HEK293T (cell line): Measurements from ENCODE around the gene SLC27A2.

Experiments used
- ARNT ChIP-seq: fragments of 450-650 bp; IDR thresholded peaks from 2 replicates; pipeline ENCODE4 v1.6.1; 2017; ENCODE audit warnings: mild to moderate bottlenecking
- BHLHE40 ChIP-seq: fragments of 450-650 bp; IDR thresholded peaks from 2 replicates; pipeline ENCODE4 v1.6.1; 2016; ENCODE audit warnings: mild to moderate bottlenecking, moderate library complexity, borderline replicate concordance
- CTBP1 ChIP-seq: fragments of 450-650 bp; IDR thresholded peaks from 2 replicates; pipeline ENCODE4 v1.6.1; 2016; ENCODE audit warnings: borderline replicate concordance
- ELF4 ChIP-seq: fragments of 450-650 bp; IDR thresholded peaks from 2 replicates; pipeline ENCODE4 v1.6.1; 2017; ENCODE audit warnings: antibody characterized with exemption
- FOXA1 ChIP-seq: fragments of 450-650 bp; IDR thresholded peaks from 2 replicates; pipeline ENCODE4 v1.6.1; 2016; ENCODE audit warnings: mild to moderate bottlenecking
- FOXK2 ChIP-seq: fragments of 450-650 bp; IDR thresholded peaks from 2 replicates; pipeline ENCODE4 v1.6.1; 2016; ENCODE audit warnings: mild to moderate bottlenecking
- FOXM1 ChIP-seq: fragments of 450-650 bp; IDR thresholded peaks from 2 replicates; pipeline ENCODE4 v1.6.1; 2017; ENCODE audit warnings: mild to moderate bottlenecking, borderline replicate concordance
- NFRKB ChIP-seq: fragments of 450-650 bp; IDR thresholded peaks from 2 replicates; pipeline ENCODE4 v1.6.1; 2016; ENCODE audit warnings: mild to moderate bottlenecking, moderate library complexity
- SP1 ChIP-seq: fragments of 450-650 bp; IDR thresholded peaks from 2 replicates; pipeline ENCODE4 v1.6.1; 2017
- TARDBP ChIP-seq: fragments of 450-650 bp; IDR thresholded peaks from 2 replicates; pipeline ENCODE4 v1.6.1; 2016
- ZNF384 ChIP-seq: fragments of 450-650 bp; IDR thresholded peaks from 2 replicates; pipeline ENCODE4 v1.6.1; 2016

DNA sequence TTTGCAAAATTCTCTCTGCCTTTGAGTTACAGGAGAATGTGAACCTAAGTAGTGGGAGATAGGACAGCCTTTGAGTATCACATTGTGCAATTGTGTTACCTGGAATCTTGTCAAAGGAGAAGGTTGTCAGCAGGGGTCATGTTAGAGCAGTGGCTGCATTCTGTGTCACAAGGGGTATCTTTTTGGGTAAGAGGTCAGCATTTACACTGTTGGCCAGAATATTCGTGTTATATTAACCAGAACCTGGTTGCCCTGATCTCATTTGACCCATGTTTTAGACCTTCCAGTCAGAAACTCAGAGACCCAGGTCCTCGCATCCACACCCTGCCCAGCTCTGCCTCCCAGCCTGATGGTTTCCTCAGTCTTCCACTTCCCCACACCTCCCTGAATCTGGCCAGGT lies 56.3 kb downstream of the SLC27A2 start:
- TF ChIP-seq BHLHE40, result no peak
- no peak for TF ChIP-seq ELF4
- TF ChIP-seq ARNT, result no peak
- no peak for TF ChIP-seq ZNF384
- no peak for TF ChIP-seq SP1
- TF ChIP-seq CTBP1, result no peak
- no peak for TF ChIP-seq FOXA1
- no peak for TF ChIP-seq TARDBP
- TF ChIP-seq FOXM1, result no peak
- no peak for TF ChIP-seq FOXK2
- TF ChIP-seq NFRKB, result no peak
